K562 (cell line): ENCODE measurements around the gene STXBP4. TPM values are rescaled to one million over a fixed set of nuclear protein-coding genes. Genes with fewer than 3 reads are reported as not detected.

Source experiments
- CTCFL ChIP-seq: IDR thresholded peaks from 2 replicates; pipeline ENCODE4 v1.6.1; 2011; ENCODE audit warnings: borderline replicate concordance, low read depth, mild to moderate bottlenecking, moderate library complexity, low read length; ENCODE audit not compliant: insufficient read depth, poor library complexity, severe bottlenecking
- E2F5 ChIP-seq: sonication (generic); formaldehyde crosslinking; IDR thresholded peaks from 2 replicates; pipeline ENCODE4 v1.8.0; 2022; ENCODE audit warnings: mild to moderate bottlenecking, missing genetic modification reagents
- FOXA3 ChIP-seq, 2 experiments: fragments of 450-650 bp in 1 of 2; sonication (generic) in 1 of 2; formaldehyde crosslinking; IDR thresholded peaks in 1 of 2; conservative IDR thresholded peaks in 1 of 2; 2 replicates each; pipeline versions ENCODE4 v1.4.0 to v1.8.0; 2020 to 2022; ENCODE audit warnings: mild to moderate bottlenecking in 2 of 2, missing genetic modification reagents in 1 of 2
- JUND ChIP-seq, 2 experiments: IDR thresholded peaks; 2 replicates in 1 of 2; 3 replicates in 1 of 2; pipeline ENCODE4 v1.6.1; 2011; ENCODE audit warnings: borderline replicate concordance in 2 of 2, low read depth in 2 of 2, low read length in 2 of 2, improper control_type of control experiment in 1 of 2, missing biosample characterization in 1 of 2, missing genetic modification characterization in 1 of 2, missing genetic modification reagents in 1 of 2
- KDM4B ChIP-seq, 2 experiments: fragments of 450-650 bp in 1 of 2; sonication (generic) in 1 of 2; IDR thresholded peaks; 2 replicates each; pipeline ENCODE4 v1.6.1; 2016 to 2017; ENCODE audit warnings: borderline replicate concordance in 2 of 2, antibody characterized with exemption in 1 of 2, low read depth in 1 of 2, mild to moderate bottlenecking in 1 of 2
- MBD1 ChIP-seq: fragments of 250-450 bp; sonication (Bioruptor Pico); IDR thresholded peaks from 2 replicates; pipeline ENCODE4 v1.8.0; 2022; ENCODE audit warnings: inconsistent platforms
- POLR2A ChIP-seq: fragments of 450-650 bp; conservative IDR thresholded peaks from 2 replicates; pipeline ENCODE4 v1.6.1; 2016
- PRPF4 ChIP-seq: fragments of 200-400 bp; formaldehyde crosslinking; IDR thresholded peaks from one replicate; pipeline ENCODE4 v1.6.1; 2017; ENCODE audit warnings: low read length, low read depth, mild to moderate bottlenecking; ENCODE audit not compliant: insufficient read depth, poor library complexity, severe bottlenecking
- PTRF ChIP-seq: fragments of 450-650 bp; IDR thresholded peaks from 2 replicates; pipeline ENCODE4 v1.6.1; 2016; ENCODE audit warnings: mild to moderate bottlenecking, missing genetic modification characterization, missing compliant biosample characterization
- RBM14 ChIP-seq: fragments of 200-400 bp; formaldehyde crosslinking; IDR thresholded peaks from 2 replicates; pipeline ENCODE4 v1.6.1; 2018; ENCODE audit warnings: low read depth, mild to moderate bottlenecking, low read length, moderate library complexity, borderline replicate concordance; ENCODE audit not compliant: insufficient read depth
- SREBF1 ChIP-seq: fragments of 150-350 bp; IDR thresholded peaks from 2 replicates; pipeline ENCODE4 v1.6.1; 2014; ENCODE audit warnings: antibody characterized with exemption, low read depth, low read length, borderline replicate concordance
- TEAD1 ChIP-seq, 2 experiments: fragments of 450-650 bp in 1 of 2; sonication (generic) in 1 of 2; formaldehyde crosslinking; IDR thresholded peaks; 2 replicates each; pipeline versions ENCODE4 v1.4.0 to v1.8.0; 2020 to 2022; ENCODE audit warnings: mild to moderate bottlenecking in 2 of 2, missing genetic modification reagents in 1 of 2
- TFAM ChIP-seq: fragments of 250-450 bp; sonication (Bioruptor Pico); conservative IDR thresholded peaks from 2 replicates; pipeline ENCODE4 v1.5.0; 2021; ENCODE audit warnings: mild to moderate bottlenecking, moderate library complexity
- USF1 ChIP-seq: sonication (generic); formaldehyde crosslinking; IDR thresholded peaks from 2 replicates; pipeline ENCODE4 v1.9.0; 2022; ENCODE audit warnings: mild to moderate bottlenecking, missing genetic modification reagents
- USF2 ChIP-seq: sonication (generic); formaldehyde crosslinking; IDR thresholded peaks from 2 replicates; pipeline ENCODE4 v1.5.0; 2020; ENCODE audit warnings: missing genetic modification reagents
- ZC3H8 ChIP-seq: fragments of 450-650 bp; IDR thresholded peaks from 2 replicates; pipeline ENCODE4 v1.6.1; 2017
- ZNF143 ChIP-seq: sonication (generic); formaldehyde crosslinking; IDR thresholded peaks from 2 replicates; pipeline ENCODE4 v1.9.0; 2022; ENCODE audit warnings: mild to moderate bottlenecking, missing genetic modification reagents
- polyA plus RNA-seq, 8 experiments: library from polyadenylated mRNA; depleted of rRNA in 4 of 8; stranded (reverse) in 5 of 8; unstranded in 3 of 8; fragments of >200 nt; fragmentation: Nextera tagmentation in 2 of 8; fragmentation: Illumina TruSeq in 1 of 8; extraction: Ambion mirVana in 2 of 8; extraction: Trizol in 1 of 8; gene quantifications; 2 replicates each; pipeline versions ENCODE4 v1.2.1 to v1.2.3, GENCODE V29; 2011 to 2014; ENCODE audit warnings: inconsistent platforms in 1 of 8, missing spikeins in 1 of 8
- total RNA-seq, 7 experiments: library from RNA; depleted of rRNA in 6 of 7; stranded (reverse); fragments of >200 nt in 6 of 7; fragmentation: Illumina TruSeq in 2 of 7; extraction: Trizol in 2 of 7; gene quantifications; 2 replicates each; pipeline versions ENCODE4 v1.2.1 to v1.2.3, GENCODE V29; 2011 to 2021; ENCODE audit warnings: low replicate concordance in 1 of 7

The STXBP4 gene
- total and polyA plus RNA-seq, 9 of the 15 experiments (the other 6 are each of a cell fraction or from before 2014, with no cell fraction given): 11.6 to 23.2 (median 18.5) TPM

GRCh38 chr17:54968262-54968987 lies at the start of gene STXBP4, which contains the start of gene COX11 (continued):
- TF ChIP-seq CTCFL (peak; percentile 97), ZC3H8 (no peak), TEAD1 (CRISPR knock-in tag; IDR thresholded peaks at IDR 0.05) (0 out of 4 replicates have a peak, but pooled peaks of 1 of the 2 experiments have one; percentile 21), JUND (IDR thresholded peaks at IDR 0.05; ENCODE audit: borderline replicate concordance, low read depth, low read length) (no peak), JUND (tag; IDR thresholded peaks at IDR 0.05; ENCODE audit: borderline replicate concordance, low read depth, low read length) (no peak; the same call in 2 of the 3 replicates), USF2 (CRISPR knock-in tag) (no peak), MBD1 (no peak), KDM4B (IDR thresholded peaks at IDR 0.05; ENCODE audit: borderline replicate concordance in 2 of 2, low read depth in 1 of 2) (no peak), FOXA3 (CRISPR knock-in tag; conservative IDR thresholded peaks at IDR 0.05 in 1 of 2, IDR thresholded peaks at IDR 0.05 in 1 of 2) (no peak), RBM14 (no peak), E2F5 (CRISPR knock-in tag) (no peak), USF1 (CRISPR knock-in tag) (no peak), TFAM (CRISPR knock-in tag) (no peak), SREBF1 (no peak), PTRF (no peak), POLR2A (peak; percentile 91), ZNF143 (CRISPR knock-in tag) (no peak), PRPF4 (no peak)
